Measurements from ENCODE around the gene CEP85L. TPM values are rescaled to one million over a fixed set of nuclear protein-coding genes. Genes with fewer than 3 reads are reported as not detected.
"Not testable (repeated sequence)": the region's sequence is repeated elsewhere in the genome, so short reads cannot be mapped to it uniquely, and the experiment has no call there.

Gene CEP85L
- total RNA-seq, 1 donor from 2014 or later = 14.1 TPM

- no peak for DNase-seq
These were observed 161.4 kb downstream of the CEP85L start for GRCh38 chr6:118489990-118490389.

GRCh38 chr6:118488631-118489030 lies 162.8 kb downstream of the CEP85L start:
- DNase-seq = no peak

GRCh38 chr6:118485601-118486550 lies 165.5 kb downstream of the CEP85L start:
- no peak for DNase-seq

- no peak for DNase-seq
These were observed 174.8 kb downstream of the CEP85L start for GRCh38 chr6:118476551-118476950.

- DNase-seq = no peak
These were observed 178.1 kb downstream of the CEP85L start for GRCh38 chr6:118473266-118473665.

GRCh38 chr6:118469468-118469867 lies 181.9 kb downstream of the CEP85L start:
- no peak for DNase-seq

- peak; percentile 77 for DNase-seq
These were observed 182.5 kb downstream of the CEP85L start for GRCh38 chr6:118468682-118469465.

GRCh38 chr6:118467181-118467580 lies 184.2 kb downstream of the CEP85L start:
- DNase-seq = no peak

GRCh38 chr6:118464620-118465019 lies 186.8 kb downstream of the CEP85L start:
- DNase-seq = no peak

- DNase-seq = no peak
These were observed 190.4 kb downstream of the CEP85L start for GRCh38 chr6:118460958-118461470.

- no peak for DNase-seq
These were observed 194.4 kb downstream of the CEP85L start for GRCh38 chr6:118456982-118457381.

- no peak for DNase-seq
These were observed 199.6 kb downstream of the CEP85L start for GRCh38 chr6:118451839-118452238.

- no peak for DNase-seq
These were observed 206.6 kb downstream of the CEP85L start for GRCh38 chr6:118444796-118445195.

GRCh38 chr6:118436482-118436881 lies 214.9 kb downstream of the CEP85L start:
- DNase-seq = no peak

GRCh38 chr6:118434147-118434546 lies 217.2 kb downstream of the CEP85L start:
- DNase-seq = not testable (repeated sequence)

- not testable (repeated sequence) for DNase-seq
These were observed 230.1 kb downstream of the CEP85L start for GRCh38 chr6:118421312-118421711.

- no peak for DNase-seq
These were observed 231.7 kb downstream of the CEP85L start for GRCh38 chr6:118419448-118420394.

Other genes with a start within 250 kb of the CEP85L start
- not detected in 2 replicates for gene PLN, start 103.3 kb downstream of the CEP85L start, total RNA-seq
- gene ASF1A, start 242.6 kb upstream of the CEP85L start, total RNA-seq = 16.0 and 28.5 TPM in 2 replicates

Data from dermis blood vessel endothelial cell (primary cell).